ENCODE measurements around the gene ISYNA1.
A peak's percentile ranks its signal among the peaks of the same experiment; 100 is the strongest.

The ISYNA1 gene

DNA sequence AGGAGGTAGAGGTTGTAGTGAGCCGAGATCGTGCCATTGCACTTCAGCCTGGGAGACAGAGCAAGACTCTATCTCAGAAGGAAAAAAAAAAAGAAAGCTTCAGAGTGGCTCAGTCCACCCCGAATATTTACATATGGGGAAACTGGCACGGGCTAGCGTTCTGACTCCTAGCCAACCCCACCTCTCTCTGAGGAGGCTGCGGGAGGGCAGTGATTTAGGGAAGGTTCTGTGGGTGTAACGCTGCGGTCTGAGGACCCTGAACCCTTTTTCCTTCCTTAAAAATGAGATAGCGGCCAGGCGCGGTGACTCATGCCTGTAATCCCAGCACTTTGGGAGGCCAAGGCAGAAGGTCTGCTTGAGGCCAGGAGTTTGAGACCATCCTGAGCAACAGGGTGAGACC is 45.5 kb downstream of the ISYNA1 start:
- no peak for DNase-seq (ENCODE audit: low read depth)

GRCh38 chr19:18391509-18392075 is 46.3 kb downstream of the ISYNA1 start:
- no peak for DNase-seq (ENCODE audit: low read depth)

- DNase-seq (ENCODE audit: low read depth): no peak
Observed at GRCh38 chr19:18390065-18390907, 47.6 kb downstream of the ISYNA1 start.

- DNase-seq (ENCODE audit: low read depth): no peak
Observed at GRCh38 chr19:18389726-18390064, 48.2 kb downstream of the ISYNA1 start.

- no peak for DNase-seq (ENCODE audit: low read depth)
Observed at GRCh38 chr19:18388960-18389725, 48.8 kb downstream of the ISYNA1 start.

- no peak for DNase-seq (ENCODE audit: low read depth)
Observed at GRCh38 chr19:18388100-18388959, 49.6 kb downstream of the ISYNA1 start.

- no peak for DNase-seq (ENCODE audit: low read depth)
Observed at GRCh38 chr19:18386543-18387271, 51.2 kb downstream of the ISYNA1 start.

DNA sequence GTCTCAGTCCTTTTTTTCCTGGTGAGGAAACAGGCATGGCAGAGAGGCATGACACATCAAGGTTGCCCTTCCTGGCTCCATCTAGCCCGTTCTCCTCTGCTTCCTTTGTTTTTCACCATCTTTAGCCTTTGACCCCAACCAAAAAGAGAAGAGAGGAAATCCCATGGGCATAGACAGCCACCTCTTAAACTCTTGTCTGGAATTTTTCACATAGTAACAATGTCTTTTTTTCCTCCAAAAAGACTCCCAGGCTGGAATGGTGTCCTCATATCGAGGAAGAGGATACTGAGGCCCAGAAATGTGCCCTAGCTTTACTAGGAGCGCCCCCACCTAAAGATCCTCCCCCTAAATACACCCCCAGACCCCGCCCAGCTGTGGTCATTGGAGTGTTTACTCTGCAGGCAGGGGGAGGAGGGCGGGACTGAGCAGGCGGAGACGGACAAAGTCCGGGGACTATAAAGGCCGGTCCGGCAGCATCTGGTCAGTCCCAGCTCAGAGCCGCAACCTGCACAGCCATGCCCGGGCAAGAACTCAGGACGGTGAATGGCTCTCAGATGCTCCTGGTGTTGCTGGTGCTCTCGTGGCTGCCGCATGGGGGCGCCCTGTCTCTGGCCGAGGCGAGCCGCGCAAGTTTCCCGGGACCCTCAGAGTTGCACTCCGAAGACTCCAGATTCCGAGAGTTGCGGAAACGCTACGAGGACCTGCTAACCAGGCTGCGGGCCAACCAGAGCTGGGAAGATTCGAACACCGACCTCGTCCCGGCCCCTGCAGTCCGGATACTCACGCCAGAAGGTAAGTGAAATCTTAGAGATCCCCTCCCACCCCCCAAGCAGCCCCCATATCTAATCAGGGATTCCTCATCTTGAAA is 52.0 kb downstream of the ISYNA1 start, which contains the start of gene GDF15:
TSS of gene GDF15 (plus strand) at position 484 of the 868 bp plus-strand sequence. CDS start at position 516, 32 bp downstream.
- peak; percentile 70 for DNase-seq (ENCODE audit: low read depth)

- no peak for DNase-seq (ENCODE audit: low read depth)
Observed at GRCh38 chr19:18385359-18385674, 52.6 kb downstream of the ISYNA1 start.

DNA sequence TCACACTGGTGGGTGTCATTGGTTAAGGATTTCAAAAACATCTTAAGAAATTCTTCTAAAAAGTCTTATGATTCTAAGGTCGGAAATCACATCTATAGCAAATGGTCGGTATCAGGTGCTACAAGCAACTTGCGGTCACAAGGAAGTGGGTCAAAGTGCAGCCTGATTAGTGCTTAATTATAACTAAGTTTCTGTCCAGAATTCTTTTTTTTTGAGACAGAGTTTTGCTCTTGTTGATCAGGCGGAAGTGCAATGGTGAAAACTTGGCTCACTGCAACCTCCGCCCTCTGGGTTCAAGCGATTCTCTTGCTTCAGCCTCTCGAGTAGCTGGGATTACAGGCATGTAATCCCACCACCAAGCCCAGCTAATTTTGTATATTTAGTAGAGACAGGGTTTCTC is 53.2 kb downstream of the ISYNA1 start:
- DNase-seq (ENCODE audit: low read depth): no peak

All from GM04503 (cell line).